Heart left ventricle (tissue), 13 donors: ENCODE measurements around the gene ITGA11.

Experiments
- CTCF ChIP-seq, 12 donors: fragments of 200-600 bp; sonication (generic) in 4 of 12; IDR thresholded peaks; one replicate each; pipeline versions ENCODE4 v1.5.0 to v1.8.0; 2018 to 2022; ENCODE audit warnings: antibody characterized with exemption in 12 of 12, mild to moderate bottlenecking in 5 of 12
- POLR2A ChIP-seq, 2 donors: fragments of 450-650 bp; IDR thresholded peaks; one replicate each; pipeline ENCODE4 v1.6.1; 2017; ENCODE audit warnings: antibody characterized with exemption in 2 of 2, mild to moderate bottlenecking in 2 of 2, moderate library complexity in 2 of 2
- donor health status: ischemic (EF 13 %, LVEDD 7.1; RV severe dilation, severe dysfunction).
- donor health status: DM: no; HTN: yes; CAD: no.
- donor health status: DM: no; HTN: no; CAD: no.
- donor health status: ischemic (EF 25% LVEDD 6.9; RV normal size, moderate dysfunction).
- donor health status: ischemic (EF 25% LVEDD 5.7; RV mildly dilated, moderate dysfunction).
- donor health status: ischemic (EF 35%, LVEDD 5.7; RV mildly dilated, moderate dysfunction).
- donor health status: nonischemic (EF 11% LVEDD 7.7; RV severe dilation, severe dysfunction).
- donor health status: DM: yes; HTN: yes; CAD: no.
- donor health status: PGD.
- donor health status: ischemic (EF 29% LVEDD 5.4; RV normal size, mild dysfunction).
- donor health status: nonischemic (EF 23%, LVEDD 6.1; RV moderate dilation, normal function).

GRCh38 chr15:68478853-68479252 is 46.9 kb upstream of the ITGA11 start:
- no peak for TF ChIP-seq CTCF (IDR thresholded peaks at IDR 0.05)
- TF ChIP-seq POLR2A (IDR thresholded peaks at IDR 0.05): no peak
